Breast epithelium (tissue), 3 donors: ENCODE data around the gene PTPRA.

ENCODE experiments used
- POLR2A ChIP-seq: fragments of 450-650 bp; IDR thresholded peaks from one replicate; pipeline ENCODE4 v1.6.1; 2016; ENCODE audit warnings: antibody characterized with exemption, mild to moderate bottlenecking, moderate library complexity
- POLR2AphosphoS5 ChIP-seq, 3 donors: sonication (generic); formaldehyde crosslinking; IDR thresholded peaks; one replicate each; pipeline ENCODE4 v1.6.1; 2017; ENCODE audit warnings: antibody characterized with exemption in 3 of 3
- TF ChIP-seq, protein P1 (sequence below), 3 donors: fragments of 450-650 bp; IDR thresholded peaks; one replicate each; pipeline ENCODE4 v1.5.1; 2016 to 2017; ENCODE audit warnings: antibody characterized with exemption in 3 of 3, mild to moderate bottlenecking in 3 of 3, moderate library complexity in 3 of 3

DNA sequence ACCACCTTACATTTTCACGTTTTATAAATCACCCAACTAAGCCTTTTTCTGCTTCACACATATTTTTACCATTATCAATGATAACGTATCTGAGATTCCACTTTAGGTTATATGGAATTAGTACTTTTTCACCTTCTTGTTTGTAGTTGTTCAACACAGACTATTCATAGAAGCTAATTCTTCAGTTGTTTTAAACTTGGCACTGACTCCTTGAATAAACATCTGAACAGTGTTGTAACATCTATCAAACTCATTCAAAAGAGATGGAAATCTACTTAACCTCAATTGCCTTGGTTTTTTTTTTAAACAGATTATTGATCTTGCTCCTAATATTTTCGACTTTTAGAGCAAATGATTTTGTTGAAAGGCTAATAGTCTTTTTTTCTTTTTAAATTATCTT is 34.2 kb downstream of the PTPRA start:
- TF ChIP-seq, protein P1, sequence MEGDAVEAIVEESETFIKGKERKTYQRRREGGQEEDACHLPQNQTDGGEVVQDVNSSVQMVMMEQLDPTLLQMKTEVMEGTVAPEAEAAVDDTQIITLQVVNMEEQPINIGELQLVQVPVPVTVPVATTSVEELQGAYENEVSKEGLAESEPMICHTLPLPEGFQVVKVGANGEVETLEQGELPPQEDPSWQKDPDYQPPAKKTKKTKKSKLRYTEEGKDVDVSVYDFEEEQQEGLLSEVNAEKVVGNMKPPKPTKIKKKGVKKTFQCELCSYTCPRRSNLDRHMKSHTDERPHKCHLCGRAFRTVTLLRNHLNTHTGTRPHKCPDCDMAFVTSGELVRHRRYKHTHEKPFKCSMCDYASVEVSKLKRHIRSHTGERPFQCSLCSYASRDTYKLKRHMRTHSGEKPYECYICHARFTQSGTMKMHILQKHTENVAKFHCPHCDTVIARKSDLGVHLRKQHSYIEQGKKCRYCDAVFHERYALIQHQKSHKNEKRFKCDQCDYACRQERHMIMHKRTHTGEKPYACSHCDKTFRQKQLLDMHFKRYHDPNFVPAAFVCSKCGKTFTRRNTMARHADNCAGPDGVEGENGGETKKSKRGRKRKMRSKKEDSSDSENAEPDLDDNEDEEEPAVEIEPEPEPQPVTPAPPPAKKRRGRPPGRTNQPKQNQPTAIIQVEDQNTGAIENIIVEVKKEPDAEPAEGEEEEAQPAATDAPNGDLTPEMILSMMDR (IDR thresholded peaks at IDR 0.05), result no peak
- no peak for TF ChIP-seq POLR2AphosphoS5 (IDR thresholded peaks at IDR 0.05)
- TF ChIP-seq POLR2A, result no peak
